Stomach (tissue), 9 donors: Measurements from ENCODE around the gene ADH6. TPM values are rescaled to one million over a fixed set of nuclear protein-coding genes. Genes with fewer than 3 reads are reported as not detected.

Experiments used
- DNase-seq, 2 donors: peaks; one replicate each; pipeline versions ENCODE4 v3.0.0 to v3.0.0-alpha.2; 2013 to 2019
- H3K27ac ChIP-seq, 5 donors: fragments of 200-600 bp in 4 of 5; sonication (generic) in 4 of 5; one replicate each; pipeline ENCODE4 v1.5.1; 2013 to 2019; ENCODE audit warnings: mild to moderate bottlenecking in 1 of 5, moderate library complexity in 1 of 5
- H3K27me3 ChIP-seq, 3 donors: fragments of 200-600 bp; sonication (generic); one replicate each; pipeline ENCODE4 v1.5.1; 2017 to 2019; ENCODE audit warnings: mixed run types in 1 of 3
- H3K36me3 ChIP-seq, 4 donors: fragments of 200-600 bp; sonication (generic); 1 replicate in 3 of 4; 2 replicates in 1 of 4; pipeline ENCODE4 v1.5.1; 2016 to 2019
- H3K4me1 ChIP-seq, 4 donors: fragments of 200-600 bp; sonication (generic); one replicate each; pipeline ENCODE4 v1.5.1; 2016 to 2019
- H3K4me3 ChIP-seq, 4 donors: fragments of 200-600 bp; sonication (generic) in 3 of 4; one replicate each; pipeline ENCODE4 v1.5.1; 2016 to 2019; ENCODE audit warnings: mild to moderate bottlenecking in 1 of 4
- H3K9me3 ChIP-seq, 4 donors: fragments of 200-600 bp; sonication (generic); one replicate each; pipeline ENCODE4 v1.5.1; 2016 to 2019
- CTCF ChIP-seq, 7 experiments: fragments of 450-650 bp in 4 of 7; fragments of 200-600 bp in 3 of 7; sonication (generic) in 3 of 7; IDR thresholded peaks; one replicate each; pipeline ENCODE4 v1.5.1; 2016 to 2019; ENCODE audit warnings: antibody characterized with exemption in 7 of 7, control low read depth in 2 of 7, mild to moderate bottlenecking in 1 of 7
- EP300 ChIP-seq: sonication (generic); formaldehyde crosslinking; IDR thresholded peaks from one replicate; pipeline ENCODE4 v1.6.1; 2017; ENCODE audit warnings: antibody characterized with exemption
- POLR2A ChIP-seq, 4 donors: fragments of 450-650 bp; IDR thresholded peaks; one replicate each; pipeline ENCODE4 v1.6.1; 2016; ENCODE audit warnings: antibody characterized with exemption in 4 of 4, control low read depth in 2 of 4, mild to moderate bottlenecking in 1 of 4, moderate library complexity in 1 of 4
- POLR2AphosphoS5 ChIP-seq, 3 donors: sonication (generic); formaldehyde crosslinking; IDR thresholded peaks; one replicate each; pipeline ENCODE4 v1.6.1; 2016; ENCODE audit warnings: antibody characterized with exemption in 3 of 3
- WGBS, 5 donors: extraction: QIAGEN DNeasy Blood & Tissue Kit in 3 of 5; methylation state at CpG; one replicate each; pipeline versions ENCODE4 v1.1.5 to v1.1.7; 2013 to 2018; 5-methylcytosine and 5-hydroxymethylcytosine counted together
- intact Hi-C: fragments of 100-400 bp; cut with DNase I; formaldehyde crosslinking; loops from one replicate; pipeline ENCODE4 v1.15.1; 2023; ENCODE audit warnings: low total_unique reads
- polyA plus RNA-seq, 3 donors: library from polyadenylated mRNA; stranded (reverse); fragments of 200-250 nt; gene quantifications; one replicate each; pipeline ENCODE4 v1.2.3, GENCODE V29; 2013
- total RNA-seq, 5 donors: library from RNA; depleted of rRNA; stranded (reverse); fragments of >200 nt; gene quantifications; one replicate each; pipeline versions ENCODE4 v1.1.0 to v1.2.3, GENCODE V29; 2014 to 2016
- donor health status: healthy with polysubstance abuse.
- donor health status: Bipolar disorder and iron deficiency.
- donor health status: healthy.

The ADH6 gene
- total and polyA plus RNA-seq, 8 donors = 0.05 to 1.7 (median 0.92) TPM; not detected in 5

GRCh38 chr4:99154658-99155342 is 64.2 kb downstream of the ADH6 start:
- intact Hi-C loops = no loop called here
- no peak overlapping the region for H3K27ac ChIP-seq
- H3K4me1 ChIP-seq = peaks cover 0 to 13% (median 0%) of the 10 kb centered on the region in 4 donors
- no peak for DNase-seq
- TF ChIP-seq CTCF (IDR thresholded peaks at IDR 0.05) (no peak), POLR2A (IDR thresholded peaks at IDR 0.05) (no peak), EP300 (no peak), POLR2AphosphoS5 (IDR thresholded peaks at IDR 0.05) (no peak)
- WGBS, 5 donors = 65 to 78% (median 74%) methylated on average over 4 of the region's 4 CpGs
- no peak overlapping the region for H3K4me3 ChIP-seq
- H3K27me3 ChIP-seq = no peaks in the 10 kb centered on the region
- no peaks in the 10 kb centered on the region for H3K9me3 ChIP-seq
- peaks cover 0 to 4% (median 0%) of the 10 kb centered on the region in 4 donors for H3K36me3 ChIP-seq

Other genes starting within 250 kb of the ADH6 start
- 10 to 100 TPM in 4 of 5 donors, 1 to 10 TPM in 1; 1.8 to 64.3 (median 33.2) TPM for gene METAP1, start 223.5 kb downstream of the ADH6 start, total RNA-seq
- 10 to 100 TPM; 14.8 to 39.2 (median 31.5) TPM for gene METAP1, start 223.5 kb downstream of the ADH6 start, polyA plus RNA-seq
- 100 to 1,000 TPM in 2 of 5 donors, 10 to 100 TPM in 3; 63.0 to 162 (median 94.2) TPM for gene ADH5, start 130.5 kb downstream of the ADH6 start, total RNA-seq
- gene ADH5, start 130.5 kb downstream of the ADH6 start, polyA plus RNA-seq = 100 to 1,000 TPM; 128 to 148 (median 145) TPM
- 1 to 10 TPM in 1 of 5 donors, not detected in 4; 1.8 TPM for gene ADH4, start 74.9 kb downstream of the ADH6 start, total RNA-seq
- gene ADH4, start 74.9 kb downstream of the ADH6 start, polyA plus RNA-seq = under 1 TPM in 2 of 3 donors, not detected in 1; 0.25 to 0.50 TPM
- not detected for gene ADH1A, start 71.7 kb upstream of the ADH6 start, total RNA-seq
- not detected for gene ADH1A, start 71.7 kb upstream of the ADH6 start, polyA plus RNA-seq
- gene ADH1B, start 102.2 kb upstream of the ADH6 start, total RNA-seq = 100 to 1,000 TPM in 4 of 5 donors, 10 to 100 TPM in 1; 52.0 to 228 (median 183) TPM
- gene ADH1B, start 102.2 kb upstream of the ADH6 start, polyA plus RNA-seq = 100 to 1,000 TPM in 2 of 3 donors, 10 to 100 TPM in 1; 69.3 to 490 (median 198) TPM
- gene ADH1C, start 133.5 kb upstream of the ADH6 start, total RNA-seq = 100 to 1,000 TPM in 2 of 5 donors, 10 to 100 TPM in 2, not detected in 1; 58.5 to 427 (median 233) TPM
- gene ADH1C, start 133.5 kb upstream of the ADH6 start, polyA plus RNA-seq = 100 to 1,000 TPM in 1 of 3 donors, 10 to 100 TPM in 2; 29.9 to 150 (median 61.3) TPM
- gene ADH7, start 216.1 kb upstream of the ADH6 start, total RNA-seq = 10 to 100 TPM in 1 of 5 donors, 1 to 10 TPM in 3, not detected in 1; 1.3 to 20.6 (median 4.4) TPM
- 10 to 100 TPM in 2 of 3 donors, 1 to 10 TPM in 1; 1.2 to 84.2 (median 62.2) TPM for gene ADH7, start 216.1 kb upstream of the ADH6 start, polyA plus RNA-seq